ENCODE data around the gene TAF1C.

Gene TAF1C

GRCh38 chr16:84186685-84187437, at the start of gene TAF1C:
Gene TAF1C (minus strand): TSS chr16:84187057. CDS start chr16:84184988, 2,069 bp downstream.
- Mint-ChIP-seq H3K27me3 (no peaks in the 10 kb centered on the region), H3K4me1 (peaks cover 19% of the 10 kb centered on the region), H3K36me3 (ENCODE audit: insufficient read depth) (peaks cover 10% of the 10 kb centered on the region), H3K9me3 (no peaks in the 10 kb centered on the region), H3K4me3 (peak within 1 kb of the TSS; percentile 92), H3K27ac (ENCODE audit: low read depth) (peak within 1 kb of the TSS; percentile 73)
- ATAC-seq (replicated peaks; ENCODE audit: extremely low read depth, poor library complexity, severe bottlenecking) = peak; percentile 92
- DNase-seq (ENCODE audit: low spot score in 2 of 2) = peak; percentile 83 to 87

DNA sequence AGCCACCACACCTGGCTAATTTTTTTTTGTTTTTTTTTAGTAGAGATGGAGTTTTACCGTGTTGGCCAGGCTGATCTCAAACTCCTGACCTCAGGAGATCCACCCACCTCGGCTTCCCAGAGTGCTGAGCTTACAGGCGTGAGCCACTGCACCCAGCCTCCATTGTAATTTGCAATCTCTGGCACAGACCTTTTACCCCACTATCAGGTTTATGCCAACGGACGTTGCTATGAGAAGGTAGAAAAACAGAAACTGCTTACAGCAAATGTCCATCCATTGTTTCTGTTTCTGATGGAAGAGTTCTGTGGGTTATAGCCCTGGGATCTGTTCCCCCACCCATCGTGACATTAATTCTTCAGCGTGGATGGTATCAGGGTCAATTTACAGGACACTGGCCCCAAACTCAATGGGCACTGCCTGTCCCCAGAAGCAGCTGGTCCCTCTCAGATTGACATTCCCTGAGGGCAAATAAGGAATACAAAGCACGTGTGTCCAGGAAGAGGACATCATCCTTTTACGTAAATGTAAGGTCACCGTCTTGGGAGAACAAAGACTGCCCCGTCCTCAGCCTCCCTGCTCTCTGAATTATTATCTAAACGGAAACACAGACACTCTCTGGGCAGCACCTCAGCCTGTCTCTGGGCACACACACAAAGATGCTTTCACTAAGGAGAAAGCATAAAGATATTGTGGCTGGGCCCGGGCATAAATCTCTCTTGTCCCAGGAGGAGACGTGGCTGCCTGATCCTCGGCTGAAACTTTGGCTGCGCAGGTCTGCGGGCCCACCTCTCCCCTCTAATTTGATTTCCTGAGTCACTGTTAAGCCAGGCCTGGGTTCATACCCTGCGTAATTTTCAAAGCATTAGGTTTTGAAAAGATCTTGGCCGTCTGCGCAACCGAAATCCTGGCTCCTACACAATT, 47.7 kb upstream of the TAF1C start:
- no peak for ATAC-seq (replicated peaks; ENCODE audit: extremely low read depth, poor library complexity, severe bottlenecking)
- Mint-ChIP-seq H3K4me1 (no peaks in the 10 kb centered on the region), H3K36me3 (ENCODE audit: insufficient read depth) (no peaks in the 10 kb centered on the region), H3K27me3 (peaks cover 51% of the 10 kb centered on the region), H3K27ac (ENCODE audit: low read depth) (no peak overlapping the region), H3K9me3 (no peaks in the 10 kb centered on the region), H3K4me3 (no peak overlapping the region)
- no peak for DNase-seq (ENCODE audit: low spot score in 2 of 2)

- ATAC-seq (replicated peaks; ENCODE audit: extremely low read depth, poor library complexity, severe bottlenecking) (no peak), DNase-seq (ENCODE audit: low spot score in 2 of 2) (no peak)
- H3K9me3 Mint-ChIP-seq = no peaks in the 10 kb centered on the region
- H3K4me3 Mint-ChIP-seq = no peak overlapping the region
- peak overlapping the region; percentile 14 for H3K27ac Mint-ChIP-seq (ENCODE audit: low read depth)
- H3K27me3 Mint-ChIP-seq = peaks cover 49% of the 10 kb centered on the region
- no peaks in the 10 kb centered on the region for H3K4me1 Mint-ChIP-seq
- H3K36me3 Mint-ChIP-seq (ENCODE audit: insufficient read depth) = no peaks in the 10 kb centered on the region
Observed at GRCh38 chr16:84233748-84234147, 46.9 kb upstream of the TAF1C start.

- Mint-ChIP-seq H3K27ac (ENCODE audit: low read depth) (no peak overlapping the region), H3K27me3 (peaks cover 48% of the 10 kb centered on the region), H3K4me3 (no peak overlapping the region), H3K36me3 (ENCODE audit: insufficient read depth) (no peaks in the 10 kb centered on the region), H3K9me3 (no peaks in the 10 kb centered on the region), H3K4me1 (no peaks in the 10 kb centered on the region)
- ATAC-seq (replicated peaks; ENCODE audit: extremely low read depth, poor library complexity, severe bottlenecking) (no peak), DNase-seq (ENCODE audit: low spot score in 2 of 2) (no peak)
Observed at GRCh38 chr16:84232969-84233368, 46.1 kb upstream of the TAF1C start.

- Mint-ChIP-seq H3K4me1 (no peaks in the 10 kb centered on the region), H3K27ac (ENCODE audit: low read depth) (no peak overlapping the region), H3K9me3 (no peaks in the 10 kb centered on the region), H3K27me3 (peaks cover 57% of the 10 kb centered on the region), H3K4me3 (no peak overlapping the region), H3K36me3 (ENCODE audit: insufficient read depth) (no peaks in the 10 kb centered on the region)
- ATAC-seq (replicated peaks; ENCODE audit: extremely low read depth, poor library complexity, severe bottlenecking) (no peak), DNase-seq (ENCODE audit: low spot score in 2 of 2) (no peak)
Observed at GRCh38 chr16:84232060-84232459, 45.2 kb upstream of the TAF1C start.

- ATAC-seq (replicated peaks; ENCODE audit: extremely low read depth, poor library complexity, severe bottlenecking) = no peak
- H3K9me3 Mint-ChIP-seq = no peaks in the 10 kb centered on the region
- no peak overlapping the region for H3K4me3 Mint-ChIP-seq
- peaks cover 67% of the 10 kb centered on the region for H3K27me3 Mint-ChIP-seq
- H3K36me3 Mint-ChIP-seq (ENCODE audit: insufficient read depth) = no peaks in the 10 kb centered on the region
- DNase-seq (ENCODE audit: low spot score in 2 of 2) = no peak
- no peak overlapping the region for H3K27ac Mint-ChIP-seq (ENCODE audit: low read depth)
- H3K4me1 Mint-ChIP-seq = no peaks in the 10 kb centered on the region
Observed at GRCh38 chr16:84229471-84229870, 42.6 kb upstream of the TAF1C start.

DNA sequence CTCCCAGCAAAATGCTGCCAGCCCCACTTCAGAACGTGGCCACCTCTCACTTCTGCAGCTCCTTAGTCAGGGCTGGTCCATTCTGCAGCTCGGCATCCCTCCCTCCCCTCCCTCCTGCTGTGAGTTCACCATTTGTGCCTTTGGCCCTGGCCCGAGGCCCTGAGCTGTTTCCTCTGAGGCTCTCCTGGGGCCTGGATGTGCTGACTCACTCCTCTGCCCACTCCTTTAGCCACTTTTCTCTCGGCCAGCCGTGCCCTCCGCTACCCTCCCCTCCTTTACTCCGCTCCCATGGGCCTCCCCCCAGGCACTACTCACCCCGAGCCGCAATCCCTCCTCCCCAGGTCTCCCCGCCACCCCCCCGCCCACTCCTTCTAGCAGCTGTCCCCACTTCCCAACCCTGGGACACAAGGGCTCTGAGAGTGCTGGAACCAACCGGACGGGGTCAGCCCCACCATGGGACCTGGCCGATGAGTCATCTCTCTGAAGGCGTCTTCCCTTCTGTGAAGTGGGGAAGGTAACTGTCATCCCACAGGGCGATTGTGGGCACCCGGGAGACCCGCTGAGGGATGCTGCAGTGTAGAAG, 41.5 kb upstream of the TAF1C start:
- ATAC-seq (replicated peaks; ENCODE audit: extremely low read depth, poor library complexity, severe bottlenecking) (no peak), DNase-seq (ENCODE audit: low spot score in 2 of 2) (no peak)
- H3K27me3 Mint-ChIP-seq = peaks cover 63% of the 10 kb centered on the region
- no peak overlapping the region for H3K4me3 Mint-ChIP-seq
- H3K36me3 Mint-ChIP-seq (ENCODE audit: insufficient read depth) = no peaks in the 10 kb centered on the region
- no peaks in the 10 kb centered on the region for H3K4me1 Mint-ChIP-seq
- H3K27ac Mint-ChIP-seq (ENCODE audit: low read depth) = no peak overlapping the region
- no peaks in the 10 kb centered on the region for H3K9me3 Mint-ChIP-seq

- H3K27ac Mint-ChIP-seq (ENCODE audit: low read depth) = no peak overlapping the region
- no peaks in the 10 kb centered on the region for H3K36me3 Mint-ChIP-seq (ENCODE audit: insufficient read depth)
- no peak overlapping the region for H3K4me3 Mint-ChIP-seq
- H3K4me1 Mint-ChIP-seq = no peaks in the 10 kb centered on the region
- peaks cover 68% of the 10 kb centered on the region for H3K27me3 Mint-ChIP-seq
- DNase-seq (ENCODE audit: low spot score in 2 of 2) = no peak
- H3K9me3 Mint-ChIP-seq = no peaks in the 10 kb centered on the region
- no peak for ATAC-seq (replicated peaks; ENCODE audit: extremely low read depth, poor library complexity, severe bottlenecking)
Observed at GRCh38 chr16:84227548-84227947, 40.7 kb upstream of the TAF1C start.

GRCh38 chr16:84226026-84226425, 39.2 kb upstream of the TAF1C start:
- no peak for ATAC-seq (replicated peaks; ENCODE audit: extremely low read depth, poor library complexity, severe bottlenecking)
- no peak for DNase-seq (ENCODE audit: low spot score in 2 of 2)
- no peaks in the 10 kb centered on the region for H3K9me3 Mint-ChIP-seq
- H3K4me1 Mint-ChIP-seq = no peaks in the 10 kb centered on the region
- H3K27me3 Mint-ChIP-seq = peaks cover 80% of the 10 kb centered on the region
- H3K4me3 Mint-ChIP-seq = no peak overlapping the region
- no peaks in the 10 kb centered on the region for H3K36me3 Mint-ChIP-seq (ENCODE audit: insufficient read depth)
- no peak overlapping the region for H3K27ac Mint-ChIP-seq (ENCODE audit: low read depth)

GRCh38 chr16:84225571-84225970, 38.7 kb upstream of the TAF1C start:
- DNase-seq (ENCODE audit: low spot score in 2 of 2) = no peak
- H3K9me3 Mint-ChIP-seq = no peaks in the 10 kb centered on the region
- H3K36me3 Mint-ChIP-seq (ENCODE audit: insufficient read depth) = no peaks in the 10 kb centered on the region
- no peaks in the 10 kb centered on the region for H3K4me1 Mint-ChIP-seq
- H3K4me3 Mint-ChIP-seq = no peak overlapping the region
- H3K27ac Mint-ChIP-seq (ENCODE audit: low read depth) = no peak overlapping the region
- ATAC-seq (replicated peaks; ENCODE audit: extremely low read depth, poor library complexity, severe bottlenecking) = no peak
- peaks cover 80% of the 10 kb centered on the region for H3K27me3 Mint-ChIP-seq

GRCh38 chr16:84225126-84225525, 38.3 kb upstream of the TAF1C start:
- H3K4me3 Mint-ChIP-seq = no peak overlapping the region
- no peaks in the 10 kb centered on the region for H3K4me1 Mint-ChIP-seq
- DNase-seq (ENCODE audit: low spot score in 2 of 2) (no peak), ATAC-seq (replicated peaks; ENCODE audit: extremely low read depth, poor library complexity, severe bottlenecking) (no peak)
- H3K36me3 Mint-ChIP-seq (ENCODE audit: insufficient read depth) = no peaks in the 10 kb centered on the region
- no peak overlapping the region for H3K27ac Mint-ChIP-seq (ENCODE audit: low read depth)
- no peaks in the 10 kb centered on the region for H3K9me3 Mint-ChIP-seq
- peaks cover 81% of the 10 kb centered on the region for H3K27me3 Mint-ChIP-seq

GRCh38 chr16:84224554-84224953, 37.7 kb upstream of the TAF1C start:
- no peak overlapping the region for H3K27ac Mint-ChIP-seq (ENCODE audit: low read depth)
- H3K4me3 Mint-ChIP-seq = no peak overlapping the region
- DNase-seq (ENCODE audit: low spot score in 2 of 2) (no peak), ATAC-seq (replicated peaks; ENCODE audit: extremely low read depth, poor library complexity, severe bottlenecking) (no peak)
- peaks cover 77% of the 10 kb centered on the region for H3K27me3 Mint-ChIP-seq
- no peaks in the 10 kb centered on the region for H3K9me3 Mint-ChIP-seq
- H3K36me3 Mint-ChIP-seq (ENCODE audit: insufficient read depth) = no peaks in the 10 kb centered on the region
- no peaks in the 10 kb centered on the region for H3K4me1 Mint-ChIP-seq
